Measurements from ENCODE around the gene MON1A.
"Not testable (repeated sequence)": the region's sequence is repeated elsewhere in the genome, so short reads cannot be mapped to it uniquely, and the experiment has no call there.

The MON1A gene, protein sequence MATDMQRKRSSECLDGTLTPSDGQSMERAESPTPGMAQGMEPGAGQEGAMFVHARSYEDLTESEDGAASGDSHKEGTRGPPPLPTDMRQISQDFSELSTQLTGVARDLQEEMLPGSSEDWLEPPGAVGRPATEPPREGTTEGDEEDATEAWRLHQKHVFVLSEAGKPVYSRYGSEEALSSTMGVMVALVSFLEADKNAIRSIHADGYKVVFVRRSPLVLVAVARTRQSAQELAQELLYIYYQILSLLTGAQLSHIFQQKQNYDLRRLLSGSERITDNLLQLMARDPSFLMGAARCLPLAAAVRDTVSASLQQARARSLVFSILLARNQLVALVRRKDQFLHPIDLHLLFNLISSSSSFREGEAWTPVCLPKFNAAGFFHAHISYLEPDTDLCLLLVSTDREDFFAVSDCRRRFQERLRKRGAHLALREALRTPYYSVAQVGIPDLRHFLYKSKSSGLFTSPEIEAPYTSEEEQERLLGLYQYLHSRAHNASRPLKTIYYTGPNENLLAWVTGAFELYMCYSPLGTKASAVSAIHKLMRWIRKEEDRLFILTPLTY

DNA sequence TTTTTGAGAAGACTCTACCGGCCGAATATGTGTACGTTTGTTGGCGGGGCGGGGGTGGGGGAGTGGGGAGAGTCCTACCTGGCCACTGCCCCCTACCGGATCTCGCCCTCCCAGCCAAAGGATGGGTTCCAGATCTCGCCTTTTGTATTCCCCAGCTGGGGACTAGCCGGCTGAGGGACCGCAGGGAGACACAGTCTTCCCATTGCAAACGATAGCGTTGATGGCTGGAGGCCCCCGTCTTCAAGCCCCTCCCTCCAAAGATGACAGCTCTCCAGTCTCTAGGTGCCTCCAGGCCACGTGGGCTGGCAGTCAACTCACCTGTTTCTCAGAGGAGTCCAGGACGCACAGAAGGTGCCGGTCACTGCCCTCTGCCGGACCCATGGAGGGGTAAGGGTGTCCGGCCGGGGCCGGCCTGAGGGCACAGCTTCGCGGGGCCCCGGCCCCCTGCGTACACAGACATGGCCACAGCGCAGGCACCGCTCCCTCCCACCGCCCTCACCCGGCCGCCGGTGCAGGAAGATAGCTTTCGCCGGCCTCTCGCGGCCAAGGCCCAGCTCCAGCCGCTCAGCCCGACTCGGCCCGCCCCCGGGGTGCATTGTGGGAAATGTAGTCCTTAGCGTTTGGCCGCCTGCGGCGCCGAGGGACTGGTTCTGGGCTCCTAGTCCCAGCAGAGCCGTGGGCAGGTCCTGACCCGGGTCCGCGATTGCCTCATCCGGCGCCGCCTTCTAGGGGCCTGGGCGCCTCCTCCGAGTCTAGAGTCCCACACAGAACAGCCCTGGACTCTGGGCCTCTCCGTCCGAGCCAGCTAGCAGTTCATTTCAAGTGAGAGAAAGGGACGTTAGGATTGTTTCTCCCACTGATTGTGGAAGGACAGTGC lies at the start of gene MON1A:
Gene MON1A (minus strand): TSS at position 521 of the 877 bp plus-strand sequence. CDS start 16,465 bp downstream, outside the sequence.
- peak; percentile 92 for DNase-seq (ENCODE audit: low read depth)

DNA sequence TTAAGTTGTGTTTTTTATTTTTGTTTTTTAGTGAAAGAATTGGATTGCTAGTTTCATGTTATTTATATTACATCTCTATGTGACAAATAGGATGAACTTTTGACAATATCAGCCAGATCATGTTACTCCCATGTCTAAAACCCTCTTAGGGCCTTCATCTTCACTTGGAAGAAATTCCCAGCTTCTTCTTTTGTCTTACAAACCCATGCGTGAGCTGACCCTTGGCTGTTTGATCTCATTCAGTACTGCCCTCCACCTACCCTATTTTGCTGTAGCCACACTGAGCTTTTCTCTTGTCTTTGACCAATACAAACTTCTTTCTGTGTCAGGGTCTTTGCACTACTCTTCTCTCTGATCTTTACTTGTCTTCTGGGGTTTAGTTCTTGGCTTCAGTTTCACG lies 47.3 kb upstream of the MON1A start:
- DNase-seq (ENCODE audit: low read depth), result no peak

DNA sequence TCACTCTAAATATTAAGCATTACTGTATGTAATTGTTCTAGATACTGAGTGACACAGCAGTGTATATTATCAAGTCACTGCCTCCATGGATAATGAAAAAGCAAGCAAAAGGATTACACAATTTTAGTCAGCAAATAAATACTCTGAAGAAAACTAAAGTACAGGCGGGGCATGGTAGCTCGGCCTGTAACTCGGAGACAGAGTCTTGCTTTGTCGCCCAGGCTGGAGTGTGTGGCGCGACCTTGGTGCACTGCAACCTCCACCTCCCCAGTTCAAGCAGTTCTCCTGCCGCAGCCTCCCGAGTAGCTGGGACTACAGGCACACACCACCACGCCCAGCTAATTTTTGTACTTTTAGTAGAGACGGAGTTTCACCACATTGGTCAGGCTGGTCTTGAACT lies 43.0 kb upstream of the MON1A start:
- DNase-seq (ENCODE audit: low read depth), result peak; percentile 4

DNA sequence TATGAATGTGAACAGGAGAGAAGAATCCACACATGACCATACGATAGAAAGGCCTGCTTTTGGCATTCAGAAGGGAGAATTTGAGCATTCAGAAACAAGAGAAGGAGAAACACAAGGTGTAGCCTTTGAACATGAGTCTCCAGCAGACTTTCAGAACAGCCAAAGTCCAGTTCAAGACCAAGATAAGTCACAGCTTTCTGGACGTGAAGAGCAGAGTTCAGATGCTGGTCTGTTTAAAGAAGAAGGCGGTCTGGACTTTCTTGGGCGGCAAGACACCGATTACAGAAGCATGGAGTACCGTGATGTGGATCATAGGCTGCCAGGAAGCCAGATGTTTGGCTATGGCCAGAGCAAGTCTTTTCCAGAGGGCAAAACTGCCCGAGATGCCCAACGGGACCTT lies 38.7 kb upstream of the MON1A start:
- DNase-seq (ENCODE audit: low read depth), result no peak

DNA sequence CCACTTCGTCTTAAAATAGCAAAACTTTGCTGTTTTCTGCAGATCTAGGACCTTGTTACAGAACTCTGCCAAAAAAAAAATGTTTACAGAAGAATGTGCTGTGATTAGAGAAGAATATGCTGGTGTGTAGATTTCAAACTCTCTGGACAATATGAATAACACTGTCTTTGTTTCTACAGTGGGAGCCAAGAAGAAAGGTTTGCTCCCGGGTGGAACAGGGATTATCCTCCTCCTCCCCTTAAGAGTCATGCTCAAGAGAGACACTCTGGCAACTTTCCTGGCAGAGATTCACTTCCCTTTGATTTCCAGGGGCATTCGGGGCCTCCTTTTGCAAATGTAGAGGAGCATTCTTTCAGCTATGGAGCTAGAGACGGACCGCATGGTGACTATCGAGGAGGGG lies 37.7 kb upstream of the MON1A start:
- DNase-seq (ENCODE audit: low read depth), result no peak

DNA sequence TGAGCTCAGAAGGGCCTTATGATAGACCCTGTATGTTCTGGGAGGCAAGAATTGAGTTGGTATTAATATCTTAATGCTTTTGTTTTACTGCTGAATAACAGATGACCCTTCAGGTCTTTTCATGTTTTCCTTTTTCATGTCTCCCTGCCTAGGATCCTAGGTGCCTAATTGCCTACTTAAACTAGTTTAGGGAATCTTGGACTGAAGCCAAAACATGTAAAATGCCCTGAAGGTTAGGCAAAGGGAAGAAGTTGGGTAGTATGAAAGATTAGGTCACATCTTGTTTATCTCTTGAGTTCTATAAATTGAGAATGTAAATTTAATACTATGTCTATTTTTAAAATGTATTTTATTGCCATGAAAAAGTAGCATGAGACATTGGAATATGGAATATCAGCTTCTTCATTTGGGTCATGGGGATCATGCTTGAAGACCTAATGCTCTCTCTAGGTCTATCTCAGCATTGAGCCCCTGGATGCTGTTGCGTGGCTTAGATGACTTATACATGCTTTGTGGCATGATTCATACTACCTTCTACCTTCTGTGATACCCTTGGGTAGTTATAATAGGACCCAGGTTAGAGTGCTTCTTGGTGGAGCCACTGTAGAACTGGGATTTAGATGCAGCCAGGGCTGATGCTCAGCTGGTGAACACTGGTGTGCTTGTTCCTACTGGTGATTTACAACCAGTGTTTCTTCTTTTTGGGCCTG lies 36.8 kb upstream of the MON1A start:
- DNase-seq (ENCODE audit: low read depth), result no peak

DNA sequence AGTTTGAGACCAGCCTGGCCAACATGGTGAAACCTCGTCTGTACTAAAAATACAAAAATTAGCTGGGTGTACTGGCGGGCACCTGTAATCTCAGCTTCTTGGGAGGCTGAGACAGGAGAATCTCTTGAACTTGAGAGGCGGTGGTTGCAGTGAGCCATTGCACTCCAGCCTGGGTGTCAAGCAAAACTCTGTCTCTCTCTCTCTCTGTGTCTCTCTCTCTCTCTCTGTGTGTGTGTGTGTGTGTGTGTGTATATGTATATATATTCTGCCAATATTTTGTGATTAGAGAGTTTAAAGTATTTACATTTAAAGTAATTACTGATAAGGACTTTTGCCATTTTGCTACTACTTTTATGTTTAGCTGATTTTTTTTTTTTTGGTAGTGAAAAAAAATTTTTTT lies 26.0 kb upstream of the MON1A start:
- DNase-seq (ENCODE audit: low read depth), result no peak

DNA sequence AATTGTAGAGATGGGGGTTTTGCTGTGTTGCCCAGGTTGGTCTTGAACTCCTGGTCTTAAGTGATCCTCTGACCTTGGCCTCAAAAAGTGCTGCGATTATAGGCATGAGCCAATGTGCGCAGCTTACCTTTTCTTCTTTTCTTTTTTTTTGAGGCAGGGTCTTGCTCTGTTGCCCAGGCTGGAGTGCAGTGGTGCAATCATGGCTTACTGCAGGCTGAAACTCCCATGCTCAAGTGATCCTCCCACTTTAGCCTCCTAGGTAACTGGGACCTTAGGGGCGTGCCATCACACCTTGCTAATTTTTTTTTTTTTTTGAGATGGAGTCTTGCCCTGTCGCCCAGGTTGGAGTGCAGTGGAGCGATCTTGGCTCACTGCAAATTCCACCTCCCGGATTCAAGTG lies 23.3 kb upstream of the MON1A start:
- no peak for DNase-seq (ENCODE audit: low read depth)

DNA sequence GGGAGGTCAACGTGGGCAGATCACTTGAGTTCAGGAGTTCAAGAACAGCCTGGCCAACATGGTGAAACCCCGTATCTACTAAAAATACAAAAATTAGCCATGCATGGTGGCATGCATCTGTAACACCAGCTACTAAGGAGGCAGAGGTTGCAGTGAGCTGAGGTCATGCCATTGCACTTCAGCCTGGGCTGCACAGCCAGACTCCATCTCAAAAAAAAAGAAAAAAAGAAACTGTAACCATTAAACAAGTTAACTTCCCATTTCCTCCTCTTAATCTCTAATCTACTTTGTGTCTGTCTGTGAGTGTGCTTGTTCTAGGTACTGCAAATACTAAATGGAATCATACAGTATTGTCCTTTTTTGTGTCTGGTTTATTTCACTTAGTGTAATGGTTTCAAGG lies 13.0 kb upstream of the MON1A start:
- DNase-seq (ENCODE audit: low read depth), result no peak

DNA sequence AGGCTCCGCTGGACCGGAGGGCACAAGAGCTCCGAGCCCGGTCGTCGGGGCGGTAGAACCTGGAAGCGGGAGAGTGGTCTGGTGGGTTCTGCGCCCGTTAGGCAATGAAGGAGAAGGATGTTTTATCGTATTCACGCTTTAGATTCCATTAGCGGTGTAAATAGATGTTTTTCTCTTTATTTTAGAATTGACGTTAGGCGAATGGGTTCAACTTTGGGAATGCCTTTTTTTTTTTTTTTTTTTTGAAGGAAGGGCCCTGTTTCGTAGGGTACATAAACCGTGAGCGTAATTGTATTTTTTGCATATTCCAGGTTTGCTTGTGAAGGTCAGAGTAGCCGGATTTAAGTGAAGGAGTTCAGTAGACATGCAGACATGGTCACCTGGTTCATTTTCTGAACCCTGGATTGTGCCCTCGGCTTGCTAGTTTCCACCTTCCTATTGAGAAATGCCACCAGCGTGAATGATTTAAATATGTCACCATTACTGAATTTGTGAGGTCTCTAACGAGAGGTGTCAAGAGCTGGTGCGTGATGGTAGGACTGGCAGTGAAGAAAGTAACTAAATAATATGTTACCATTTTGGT lies 11.1 kb upstream of the MON1A start:
- no peak for DNase-seq (ENCODE audit: low read depth)

DNA sequence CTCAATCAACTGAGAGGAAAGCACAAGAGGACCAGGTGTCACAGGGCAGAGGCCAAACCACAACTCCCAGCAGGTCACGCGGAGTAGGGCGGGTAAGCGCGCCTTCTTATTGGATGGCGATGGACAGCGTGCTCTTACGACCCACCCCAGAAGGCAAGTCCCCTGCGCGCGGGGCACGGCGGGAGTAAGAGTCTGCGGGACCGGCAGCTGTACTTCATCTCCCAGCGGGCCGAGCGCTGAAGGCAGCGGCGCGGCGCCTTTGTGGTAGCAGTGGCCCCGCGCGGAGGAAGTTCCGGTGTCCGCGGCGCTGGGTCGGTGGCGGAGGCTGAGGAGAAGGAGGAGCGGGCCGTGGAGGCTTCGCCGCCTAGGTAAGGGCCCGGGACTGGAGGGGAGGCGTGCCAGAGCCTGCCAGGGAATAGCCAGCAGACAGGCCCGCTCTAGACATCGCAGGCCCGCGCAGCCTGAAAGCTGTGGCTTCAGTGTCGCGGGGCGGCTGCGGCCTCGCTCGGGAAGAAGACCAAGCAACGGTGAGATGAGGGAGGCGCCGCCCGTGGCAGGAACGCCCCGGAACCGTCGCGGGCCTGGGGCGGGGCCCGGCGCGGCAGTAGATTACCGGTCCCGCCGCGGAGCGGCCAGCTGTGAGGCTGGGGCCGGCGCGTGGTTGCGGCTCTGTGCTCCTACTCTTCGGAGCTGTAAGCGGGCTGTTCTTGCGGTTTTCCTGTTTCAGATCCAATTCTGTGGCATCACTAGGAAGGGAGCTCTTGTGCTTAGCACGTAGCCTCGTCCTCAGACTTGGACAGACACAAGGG lies 10.5 kb upstream of the MON1A start, which contains the start of gene RBM6:
Gene RBM6 (plus strand): TSS at position 293 of the 809 bp plus-strand sequence. CDS start 22,492 bp downstream, outside the sequence.
- peak; percentile 98 for DNase-seq (ENCODE audit: low read depth)

DNA sequence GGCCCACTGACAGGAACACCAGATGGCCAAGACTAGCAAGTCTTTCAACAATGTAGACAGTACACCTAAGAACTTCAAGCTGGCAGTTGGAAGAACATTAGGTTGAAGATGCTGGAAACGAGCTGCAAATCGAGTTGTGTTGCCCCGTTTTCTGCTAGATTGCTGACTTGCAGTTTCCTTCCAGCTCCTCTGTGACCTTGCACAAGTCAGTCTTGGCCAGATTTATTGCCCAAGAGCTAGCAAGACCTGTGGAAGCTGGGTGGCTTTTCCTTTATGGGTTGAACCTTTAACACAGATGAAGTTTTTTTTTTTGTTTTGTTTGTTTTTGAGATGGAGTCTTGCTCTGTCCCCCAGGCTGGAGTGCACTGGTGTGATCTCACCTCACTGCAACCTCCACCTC lies 7.5 kb upstream of the MON1A start:
- peak; percentile 18 for DNase-seq (ENCODE audit: low read depth)

DNA sequence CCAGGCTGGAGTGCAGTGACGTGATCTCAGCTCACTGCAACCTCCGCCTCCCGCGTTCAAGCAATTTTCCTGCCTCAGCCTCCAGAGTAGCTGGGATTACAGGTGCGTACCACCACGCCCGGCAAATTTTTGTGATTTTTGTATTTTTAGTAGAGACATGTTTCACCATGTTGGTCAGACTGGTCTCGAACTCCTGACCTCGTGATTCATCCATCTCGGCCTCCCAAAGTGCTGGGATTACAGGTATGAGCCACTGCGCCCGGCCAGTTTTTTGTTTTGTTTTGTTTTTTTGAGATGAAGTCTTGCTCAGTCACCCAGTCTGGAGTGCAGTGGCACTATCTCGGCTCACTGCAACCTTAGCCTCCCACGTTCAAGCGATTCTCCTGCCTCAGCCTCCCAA lies 2.7 kb upstream of the MON1A start:
- not testable (repeated sequence) for DNase-seq (ENCODE audit: low read depth)

DNA sequence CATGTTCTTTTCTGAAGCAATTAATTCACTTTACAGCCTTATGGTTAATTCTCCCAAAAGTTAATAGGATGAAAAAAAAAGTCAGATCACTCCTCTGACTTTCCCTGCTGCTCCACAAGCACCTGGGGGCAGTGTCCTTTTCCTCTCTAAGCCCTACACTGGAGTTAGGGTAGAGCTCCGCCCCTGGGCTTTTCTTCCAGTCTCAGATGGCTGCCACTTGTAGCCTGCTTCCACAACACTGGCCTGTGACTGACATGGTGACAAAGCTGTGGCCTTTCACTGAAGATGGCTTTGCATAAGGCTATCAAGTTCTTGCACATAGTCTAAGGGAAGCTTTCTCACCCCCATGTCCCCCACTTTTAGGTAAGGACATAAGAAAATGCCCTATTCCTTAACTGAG lies 1.3 kb upstream of the MON1A start:
- DNase-seq (ENCODE audit: low read depth), result no peak

DNA sequence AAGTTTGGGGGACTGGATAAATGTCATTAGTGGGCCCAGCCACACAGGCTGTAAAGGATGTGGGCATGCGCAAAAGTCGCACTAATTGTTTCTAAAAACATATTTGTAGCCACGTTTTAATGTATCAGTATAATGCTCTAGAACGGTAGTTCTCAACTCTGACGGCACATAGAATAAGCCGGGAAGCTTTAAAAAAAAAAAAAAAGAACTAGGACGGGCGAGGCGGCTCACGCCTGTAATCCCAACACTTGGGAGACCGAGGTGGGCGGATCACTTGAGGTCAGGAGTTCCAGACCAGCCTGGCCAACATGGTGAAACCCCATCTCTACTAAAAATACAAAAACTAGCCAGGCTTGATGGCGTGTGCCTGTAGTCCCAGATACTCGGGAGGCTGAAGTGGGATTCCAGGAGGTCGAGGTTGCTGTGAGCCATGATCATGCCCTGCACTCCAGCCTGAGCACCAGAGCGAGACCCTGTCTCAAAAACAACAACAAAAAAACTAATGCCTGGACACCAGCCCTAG lies 618 bp upstream of the MON1A start:
- DNase-seq (ENCODE audit: low read depth), result no peak

DNA sequence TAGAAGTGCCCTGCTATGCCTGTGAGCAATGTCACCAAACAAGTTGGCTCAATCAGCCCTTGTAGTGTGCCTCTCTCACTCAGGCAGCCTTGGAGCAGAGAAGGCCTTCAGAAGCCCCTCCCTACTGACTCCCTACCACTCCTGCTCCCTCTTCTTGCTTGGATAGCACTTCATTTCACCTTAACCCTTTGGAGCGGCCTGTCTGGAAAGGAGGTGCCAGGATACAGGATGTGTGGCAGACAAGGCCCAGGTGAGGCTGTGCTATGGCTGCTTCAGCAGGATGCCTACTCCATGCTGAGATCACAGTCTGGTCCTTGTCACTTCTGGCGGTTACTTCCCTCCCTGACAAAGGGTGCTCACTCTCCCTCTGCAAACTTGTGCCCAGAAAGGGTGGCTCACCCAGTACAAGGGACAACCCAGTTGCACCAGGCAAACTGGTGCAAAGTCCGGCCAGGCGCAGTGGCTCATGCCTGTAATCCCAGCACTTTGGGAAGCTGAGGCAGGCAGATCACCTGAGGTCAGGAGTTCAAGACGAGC lies 1.1 kb downstream of the MON1A start:
- DNase-seq (ENCODE audit: low read depth), result no peak

DNA sequence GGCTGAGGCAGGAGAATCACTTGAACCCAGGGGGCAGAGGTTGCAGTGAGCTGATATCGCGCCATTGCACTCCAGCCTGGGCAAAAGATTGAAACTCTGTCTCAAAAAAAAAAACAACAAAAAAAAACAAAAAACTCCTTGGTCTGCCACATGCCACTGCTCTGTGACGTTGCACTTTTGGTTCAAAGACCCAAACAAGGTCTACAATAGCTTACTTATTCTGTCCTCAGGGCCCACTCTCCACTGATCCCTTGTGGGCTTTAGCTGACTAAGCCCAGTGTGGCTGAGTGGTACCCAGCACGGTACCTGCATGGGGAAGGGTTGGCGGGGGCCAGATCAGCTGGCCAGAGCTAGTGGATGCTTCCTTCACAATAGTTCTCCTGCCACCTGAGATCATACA lies 1.8 kb downstream of the MON1A start:
- DNase-seq (ENCODE audit: low read depth), result no peak

DNA sequence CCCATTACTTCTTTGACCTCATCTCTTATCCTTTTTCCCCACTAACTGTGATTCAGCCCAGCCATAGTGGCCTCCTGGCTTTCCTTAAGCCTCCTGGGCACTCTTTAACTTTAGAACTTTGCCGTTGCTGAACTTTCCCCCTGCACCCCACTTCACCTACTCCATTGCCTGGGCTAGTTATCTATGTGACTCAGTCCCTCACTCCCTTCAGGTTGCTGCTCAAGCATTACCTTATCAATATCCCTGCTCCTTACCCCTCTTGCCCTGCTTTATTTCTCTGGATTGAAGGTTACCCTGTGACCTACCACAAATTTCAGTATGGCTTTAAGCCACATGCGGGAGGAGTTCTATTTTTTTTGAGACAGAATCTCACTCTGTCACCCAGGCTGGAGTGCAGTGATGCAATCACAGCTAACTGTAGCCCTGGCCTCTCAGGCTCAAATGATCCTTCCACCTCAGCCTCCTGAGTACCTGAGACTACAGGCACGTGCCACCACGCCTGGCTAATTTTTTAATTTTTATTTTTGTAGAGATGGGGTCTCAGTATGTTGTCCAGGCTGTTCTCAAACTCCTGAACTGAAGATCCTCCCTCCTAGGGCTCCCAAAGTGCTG lies 3.4 kb downstream of the MON1A start:
- no peak for DNase-seq (ENCODE audit: low read depth)

DNA sequence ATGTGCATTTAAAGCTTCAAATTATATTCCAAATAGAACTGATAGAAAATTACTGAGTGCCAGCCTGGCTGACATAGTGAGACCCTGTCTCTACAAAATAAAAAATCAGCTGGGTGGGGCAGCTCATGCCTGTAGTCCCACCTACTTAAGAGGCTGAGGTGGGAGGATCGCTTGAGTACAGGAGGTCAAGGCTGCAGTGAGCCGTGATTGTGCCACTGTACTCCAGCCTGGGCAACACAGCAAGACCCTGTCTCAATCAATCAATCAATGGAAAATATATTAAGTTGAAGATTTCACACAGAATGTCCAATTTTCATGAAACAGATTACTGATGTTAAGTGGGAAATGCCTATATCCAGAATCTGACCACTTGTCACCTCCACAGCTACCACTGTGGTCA lies 4.1 kb downstream of the MON1A start:
- DNase-seq (ENCODE audit: low read depth), result no peak

DNA sequence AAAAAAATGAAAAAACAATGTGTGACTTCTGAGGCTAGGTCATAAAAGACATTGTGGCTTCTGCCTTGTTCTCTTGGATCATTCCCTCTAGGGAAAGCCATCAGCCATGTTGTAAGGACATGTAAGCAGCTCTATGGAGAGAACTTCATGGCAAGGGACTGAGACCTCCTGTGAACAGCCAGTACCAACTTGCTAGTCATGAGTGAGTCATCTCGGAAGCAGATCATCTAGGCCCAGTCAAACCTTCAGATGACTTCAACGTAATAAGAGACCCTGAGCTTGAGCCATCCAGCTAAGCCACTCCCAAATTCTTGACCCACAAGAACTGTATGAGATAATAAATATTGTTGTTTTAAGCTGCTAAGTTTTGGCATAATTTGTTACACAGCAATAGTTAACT lies 4.9 kb downstream of the MON1A start:
- DNase-seq (ENCODE audit: low read depth), result peak; percentile 75
